22Rv1 (cell line): ENCODE measurements around the gene ADAMTS2.

Source experiments
- CTCF ChIP-seq: fragments of 450-650 bp; IDR thresholded peaks from 2 replicates; pipeline ENCODE4 v1.5.1; 2017; ENCODE audit warnings: mild to moderate bottlenecking
- ZFX ChIP-seq: fragments of 450-650 bp; IDR thresholded peaks from 2 replicates; pipeline ENCODE4 v1.6.1; 2017; ENCODE audit warnings: antibody characterized with exemption, borderline replicate concordance

- TF ChIP-seq CTCF = no peak
- TF ChIP-seq ZFX = no peak
These were observed 111.2 kb downstream of the ADAMTS2 start for GRCh38 chr5:179233909-179234562.
